ENCODE results near the gene MT1B. TPM values are rescaled to one million over a fixed set of nuclear protein-coding genes. Genes with fewer than 3 reads are reported as not detected.
"Not testable (repeated sequence)": the region's sequence is repeated elsewhere in the genome, so short reads cannot be mapped to it uniquely, and the experiment has no call there.

MT1B gene
- total and polyA plus RNA-seq, 9 donors, result not detected

GRCh38 chr16:56673921-56674320 is 22.2 kb downstream of the MT1B start:
- TF ChIP-seq CTCF (IDR thresholded peaks at IDR 0.05) (peak in 1 of 3 donors; percentile 23), EP300 (IDR thresholded peaks at IDR 0.05) (no peak)
- no peaks in the 10 kb centered on the region for H3K36me3 ChIP-seq
- H3K27me3 ChIP-seq, result no peaks in the 10 kb centered on the region
- H3K4me1 ChIP-seq (ENCODE audit: insufficient read depth), result no peaks in the 10 kb centered on the region
- no peaks in the 10 kb centered on the region for H3K9me3 ChIP-seq
- H3K27ac ChIP-seq, result no peak overlapping the region
- no peak overlapping the region for H3K4me3 ChIP-seq
- 40 to 48% (median 42%) methylated on average over 12 of the region's 12 CpGs for WGBS, 3 donors
- intact Hi-C loops (cut with DNase I), result loop anchor here in 1 of 4 donors (10.0 kb wide), 1 partner anchor 49 kb away; the partner anchor contains the start of gene MT1E
- no peak for DNase-seq

- not testable (repeated sequence) for H3K36me3 ChIP-seq; DNase-seq; H3K9me3 ChIP-seq; H3K27ac ChIP-seq; H3K27me3 ChIP-seq; H3K4me3 ChIP-seq; H3K4me1 ChIP-seq (ENCODE audit: insufficient read depth)
- intact Hi-C loops (cut with DNase I), result loop anchor here in 1 of 4 donors (10.0 kb wide), 1 partner anchor 50 kb away; the partner anchor contains the start of gene MT1E
- WGBS, 3 donors, result 88 to 96% (median 92%) methylated on average over 6 of the region's 6 CpGs
Observed at GRCh38 chr16:56674570-56674969, 22.9 kb downstream of the MT1B start.

GRCh38 chr16:56675685-56676210 is 24.1 kb downstream of the MT1B start:
- WGBS, 3 donors, result 6 to 10% (median 8%) methylated on average over 32 of the region's 32 CpGs
- Histone ChIP-seq H3K27ac (no peak overlapping the region), H3K4me1 (ENCODE audit: insufficient read depth) (no peaks in the 10 kb centered on the region), H3K4me3 (no peak overlapping the region), H3K9me3 (no peaks in the 10 kb centered on the region), H3K36me3 (no peaks in the 10 kb centered on the region), H3K27me3 (no peaks in the 10 kb centered on the region)
- no peak for DNase-seq
- TF ChIP-seq POLR2A (IDR thresholded peaks at IDR 0.05) (no peak), CTCF (IDR thresholded peaks at IDR 0.05) (no peak), EP300 (IDR thresholded peaks at IDR 0.05) (no peak)
- intact Hi-C loops (cut with DNase I), result loop anchor here in 1 of 4 donors (10.0 kb wide), 1 partner anchor 51 kb away; the partner anchor contains the start of gene MT1E

GRCh38 chr16:56677474-56677873 is 25.8 kb downstream of the MT1B start:
- Histone ChIP-seq H3K4me3 (no peak overlapping the region), H3K27ac (no peak overlapping the region), H3K36me3 (no peaks in the 10 kb centered on the region), H3K27me3 (no peaks in the 10 kb centered on the region), H3K9me3 (no peaks in the 10 kb centered on the region), H3K4me1 (ENCODE audit: insufficient read depth) (peaks cover 6% of the 10 kb centered on the region)
- no peak for DNase-seq
- WGBS, 3 donors, result 73 to 81% (median 79%) methylated on average over 3 of the region's 3 CpGs
- intact Hi-C loops (cut with DNase I), result loop anchor here in 1 of 4 donors (10.0 kb wide), 1 partner anchor 53 kb away; the partner anchor contains the start of gene MT1E
- no peak for TF ChIP-seq POLR2A (IDR thresholded peaks at IDR 0.05)
- TF ChIP-seq EP300 (IDR thresholded peaks at IDR 0.05), result no peak
- TF ChIP-seq CTCF (IDR thresholded peaks at IDR 0.05), result no peak

GRCh38 chr16:56679078-56679730 is 27.5 kb downstream of the MT1B start:
- no peak for DNase-seq
- TF ChIP-seq EP300 (IDR thresholded peaks at IDR 0.05) (no peak), CTCF (IDR thresholded peaks at IDR 0.05) (no peak), POLR2A (IDR thresholded peaks at IDR 0.05) (no peak)
- Histone ChIP-seq H3K27ac (no peak overlapping the region), H3K36me3 (no peaks in the 10 kb centered on the region), H3K9me3 (no peaks in the 10 kb centered on the region), H3K4me3 (no peak overlapping the region), H3K27me3 (no peaks in the 10 kb centered on the region), H3K4me1 (ENCODE audit: insufficient read depth) (peaks cover 14% of the 10 kb centered on the region)
- intact Hi-C loops (cut with DNase I), result loop anchor here in 1 of 4 donors (10.0 kb wide), 1 partner anchor 54 kb away; the partner anchor contains the start of gene MT1E
- 80 to 94% (median 87%) methylated on average over 3 of the region's 3 CpGs for WGBS, 3 donors
